Brain microvascular endothelial cell (primary cell): ENCODE results near the gene CD82.

Experiments used
- DNase-seq: peaks from one replicate; pipeline ENCODE4 v3.0.0-alpha.2; 2020
- H3K27ac ChIP-seq: fragments of 250-450 bp; sonication (Bioruptor Pico); 2 replicates; pipeline ENCODE4 v1.5.1; 2020; ENCODE audit warnings: mild to moderate bottlenecking, moderate library complexity
- H3K27me3 ChIP-seq: fragments of 250-450 bp; sonication (Bioruptor Pico); replicated peaks from 2 replicates; pipeline ENCODE4 v1.5.1; 2020; ENCODE audit warnings: mild to moderate bottlenecking
- H3K36me3 ChIP-seq: fragments of 250-450 bp; sonication (Bioruptor Pico); replicated peaks from 2 replicates; pipeline ENCODE4 v1.5.1; 2020; ENCODE audit warnings: mild to moderate bottlenecking
- H3K4me3 ChIP-seq: 2 replicates; pipeline ENCODE4 v1.5.1; 2011; ENCODE audit warnings: low read depth, mild to moderate bottlenecking, control low read depth, low read length, moderate library complexity
- CTCF ChIP-seq: IDR thresholded peaks from 2 replicates; pipeline ENCODE4 v1.5.1; 2011; ENCODE audit warnings: low read depth, mild to moderate bottlenecking, moderate library complexity, low read length, control low read depth, inconsistent platforms; ENCODE audit errors: missing control alignments
- in situ Hi-C: cut with HindIII; loops from 2 replicates; pipeline ENCODE4 v1.10.0; 2017; ENCODE audit warnings: low sequenced_read_pairs, low pct_ligation_motif_present

Gene CD82

GRCh38 chr11:44661311-44661717, 95.9 kb downstream of the CD82 start:
- in situ Hi-C loops = no loop called here
- H3K36me3 ChIP-seq = no peaks in the 10 kb centered on the region
- no peak for TF ChIP-seq CTCF
- H3K4me3 ChIP-seq = no peak overlapping the region
- no peak overlapping the region for H3K27ac ChIP-seq
- DNase-seq = no peak
- H3K27me3 ChIP-seq = no peaks in the 10 kb centered on the region
